Measurements from ENCODE around the gene SURF4.

Gene SURF4

DNA sequence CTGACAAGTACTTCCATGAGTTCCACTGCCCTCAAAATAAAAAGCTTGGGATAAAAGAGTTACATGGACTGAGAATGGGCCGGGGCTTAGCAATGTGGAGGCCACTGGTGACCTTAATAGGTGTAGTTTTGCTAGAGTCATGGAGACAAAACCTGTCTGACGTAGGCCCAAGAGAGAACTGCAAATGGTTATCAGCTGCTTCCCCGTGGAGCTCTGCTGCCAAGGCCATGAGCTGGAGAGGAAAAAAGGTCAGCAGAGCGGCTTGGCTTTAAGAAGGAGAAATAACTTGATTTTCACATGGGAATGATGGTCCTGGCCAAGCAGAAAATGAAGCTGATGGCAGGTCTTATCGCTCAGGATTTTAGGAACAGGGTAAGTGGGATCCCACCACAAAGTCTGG is 36.2 kb downstream of the SURF4 start:
- TF ChIP-seq CEBPB (IDR thresholded peaks at IDR 0.05), result no peak
- no peak for TF ChIP-seq EGR1 (IDR thresholded peaks at IDR 0.05)
- no peak for TF ChIP-seq TCF12 (IDR thresholded peaks at IDR 0.05; ENCODE audit: low read depth)
- no peak for TF ChIP-seq TAF1 (IDR thresholded peaks at IDR 0.05; ENCODE audit: low read depth)
- no peak for TF ChIP-seq FOXM1 (IDR thresholded peaks at IDR 0.05; ENCODE audit: borderline replicate concordance, low read depth)
- no peak for TF ChIP-seq CREB1 (IDR thresholded peaks at IDR 0.05; ENCODE audit: low read depth)
- TF ChIP-seq ZBTB7A (IDR thresholded peaks at IDR 0.05; ENCODE audit: low read depth), result no peak
- TF ChIP-seq EP300 (IDR thresholded peaks at IDR 0.05; ENCODE audit: borderline replicate concordance), result no peak
- TF ChIP-seq, protein P1, sequence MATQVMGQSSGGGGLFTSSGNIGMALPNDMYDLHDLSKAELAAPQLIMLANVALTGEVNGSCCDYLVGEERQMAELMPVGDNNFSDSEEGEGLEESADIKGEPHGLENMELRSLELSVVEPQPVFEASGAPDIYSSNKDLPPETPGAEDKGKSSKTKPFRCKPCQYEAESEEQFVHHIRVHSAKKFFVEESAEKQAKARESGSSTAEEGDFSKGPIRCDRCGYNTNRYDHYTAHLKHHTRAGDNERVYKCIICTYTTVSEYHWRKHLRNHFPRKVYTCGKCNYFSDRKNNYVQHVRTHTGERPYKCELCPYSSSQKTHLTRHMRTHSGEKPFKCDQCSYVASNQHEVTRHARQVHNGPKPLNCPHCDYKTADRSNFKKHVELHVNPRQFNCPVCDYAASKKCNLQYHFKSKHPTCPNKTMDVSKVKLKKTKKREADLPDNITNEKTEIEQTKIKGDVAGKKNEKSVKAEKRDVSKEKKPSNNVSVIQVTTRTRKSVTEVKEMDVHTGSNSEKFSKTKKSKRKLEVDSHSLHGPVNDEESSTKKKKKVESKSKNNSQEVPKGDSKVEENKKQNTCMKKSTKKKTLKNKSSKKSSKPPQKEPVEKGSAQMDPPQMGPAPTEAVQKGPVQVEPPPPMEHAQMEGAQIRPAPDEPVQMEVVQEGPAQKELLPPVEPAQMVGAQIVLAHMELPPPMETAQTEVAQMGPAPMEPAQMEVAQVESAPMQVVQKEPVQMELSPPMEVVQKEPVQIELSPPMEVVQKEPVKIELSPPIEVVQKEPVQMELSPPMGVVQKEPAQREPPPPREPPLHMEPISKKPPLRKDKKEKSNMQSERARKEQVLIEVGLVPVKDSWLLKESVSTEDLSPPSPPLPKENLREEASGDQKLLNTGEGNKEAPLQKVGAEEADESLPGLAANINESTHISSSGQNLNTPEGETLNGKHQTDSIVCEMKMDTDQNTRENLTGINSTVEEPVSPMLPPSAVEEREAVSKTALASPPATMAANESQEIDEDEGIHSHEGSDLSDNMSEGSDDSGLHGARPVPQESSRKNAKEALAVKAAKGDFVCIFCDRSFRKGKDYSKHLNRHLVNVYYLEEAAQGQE (IDR thresholded peaks at IDR 0.05; ENCODE audit: low read depth), result no peak
- TF ChIP-seq, protein P2, sequence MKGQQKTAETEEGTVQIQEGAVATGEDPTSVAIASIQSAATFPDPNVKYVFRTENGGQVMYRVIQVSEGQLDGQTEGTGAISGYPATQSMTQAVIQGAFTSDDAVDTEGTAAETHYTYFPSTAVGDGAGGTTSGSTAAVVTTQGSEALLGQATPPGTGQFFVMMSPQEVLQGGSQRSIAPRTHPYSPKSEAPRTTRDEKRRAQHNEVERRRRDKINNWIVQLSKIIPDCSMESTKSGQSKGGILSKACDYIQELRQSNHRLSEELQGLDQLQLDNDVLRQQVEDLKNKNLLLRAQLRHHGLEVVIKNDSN (IDR thresholded peaks at IDR 0.05), result no peak
- TF ChIP-seq, protein P3, sequence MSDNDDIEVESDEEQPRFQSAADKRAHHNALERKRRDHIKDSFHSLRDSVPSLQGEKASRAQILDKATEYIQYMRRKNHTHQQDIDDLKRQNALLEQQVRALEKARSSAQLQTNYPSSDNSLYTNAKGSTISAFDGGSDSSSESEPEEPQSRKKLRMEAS (IDR thresholded peaks at IDR 0.05), result no peak

DNA sequence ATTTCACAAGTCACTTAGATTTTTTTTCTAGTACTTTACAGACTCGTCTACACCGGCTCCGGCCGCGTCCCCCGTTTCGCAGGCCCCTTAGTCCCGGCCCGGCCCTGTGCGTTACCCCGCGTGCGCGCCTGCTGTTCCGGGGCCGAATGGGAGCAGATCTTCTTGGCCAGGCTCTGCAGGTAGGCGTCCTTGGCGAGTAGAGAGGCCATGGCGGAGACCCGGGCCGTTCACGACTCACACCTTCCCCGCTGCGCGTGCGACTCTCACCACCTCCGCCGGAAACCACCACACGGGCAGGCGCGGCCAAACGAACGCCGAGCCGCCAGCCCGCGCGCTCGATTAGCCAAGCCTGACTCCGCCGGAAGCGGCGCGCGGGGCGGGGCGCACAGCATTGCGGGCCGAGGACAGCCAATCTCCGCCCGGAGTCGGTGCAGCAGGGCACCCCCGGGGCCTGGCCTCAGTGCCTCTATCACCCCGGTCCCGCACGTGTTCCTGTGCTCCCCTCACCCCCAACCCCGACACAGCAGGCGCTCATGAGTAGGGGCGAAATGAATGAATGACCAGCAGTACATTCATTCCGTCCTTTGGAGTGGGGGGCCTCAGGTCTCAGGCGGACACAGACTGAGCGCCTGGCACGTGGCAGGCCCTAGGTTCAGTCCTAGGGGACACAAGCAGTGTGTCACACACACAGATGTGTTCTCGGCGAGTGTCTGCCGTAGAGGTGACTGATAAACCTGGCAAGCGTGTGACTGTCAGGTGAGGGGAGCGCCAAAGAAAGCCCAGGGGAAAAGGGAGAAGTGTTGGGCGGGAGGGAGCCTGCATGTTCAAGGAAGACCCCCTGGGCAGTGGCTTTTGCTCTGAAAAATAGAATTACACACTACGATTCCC is 39.7 kb downstream of the SURF4 start, which contains the start of gene SURF6:
Gene SURF6 (minus strand): TSS at position 265 of the 888 bp plus-strand sequence. CDS start 56 bp downstream, at position 209.
- peak; percentile 64 for TF ChIP-seq TEAD4 (IDR thresholded peaks at IDR 0.05)
- TF ChIP-seq EGR1 (IDR thresholded peaks at IDR 0.05), result peak; percentile 58; the same call in 1 of the 2 replicates
- no peak; the same call in 1 of the 2 replicates for TF ChIP-seq RAD21 (IDR thresholded peaks at IDR 0.05; ENCODE audit: low read depth)
- TF ChIP-seq, protein P1 (IDR thresholded peaks at IDR 0.05; ENCODE audit: low read depth), result no peak
- TF ChIP-seq FOXM1 (IDR thresholded peaks at IDR 0.05; ENCODE audit: borderline replicate concordance, low read depth), result no peak; the same call in 1 of the 2 replicates
- TF ChIP-seq, protein P2 (IDR thresholded peaks at IDR 0.05), result no peak; the same call in 1 of the 2 replicates
- no peak for TF ChIP-seq EP300 (IDR thresholded peaks at IDR 0.05; ENCODE audit: borderline replicate concordance)
- TF ChIP-seq YY1 (IDR thresholded peaks at IDR 0.05; ENCODE audit: low read depth), result peak; percentile 90
- no peak; the same call in 1 of the 2 replicates for TF ChIP-seq CREB1 (IDR thresholded peaks at IDR 0.05; ENCODE audit: low read depth)
- TF ChIP-seq, protein P3 (IDR thresholded peaks at IDR 0.05), result peak; percentile 97
- peak; percentile 87 for TF ChIP-seq TAF1 (IDR thresholded peaks at IDR 0.05; ENCODE audit: low read depth)
- TF ChIP-seq ZBTB7A (IDR thresholded peaks at IDR 0.05; ENCODE audit: low read depth), result no peak; the same call in 1 of the 2 replicates
- no peak for TF ChIP-seq CEBPB (IDR thresholded peaks at IDR 0.05)
- TF ChIP-seq TCF12 (IDR thresholded peaks at IDR 0.05; ENCODE audit: low read depth), result peak; percentile 79

DNA sequence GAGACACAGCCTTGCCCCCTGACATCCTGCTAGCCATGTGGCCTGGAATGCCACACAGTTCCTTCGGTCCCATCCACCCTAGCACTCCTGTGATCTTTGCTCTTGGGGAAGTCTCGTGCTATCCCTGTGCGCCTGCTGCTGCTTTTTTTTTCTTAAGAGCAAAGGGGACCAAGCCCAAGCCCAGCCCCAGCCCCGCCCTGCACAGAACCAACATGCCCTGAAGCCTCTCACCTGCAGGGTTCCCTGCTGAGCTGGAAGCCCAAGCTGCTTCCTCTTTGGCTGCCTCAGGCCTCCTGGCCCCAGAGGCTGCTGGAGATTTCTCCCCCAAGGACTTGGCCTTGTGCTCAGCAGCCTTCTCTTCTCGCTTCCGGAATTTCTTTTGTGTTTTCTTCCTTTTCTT is 41.7 kb downstream of the SURF4 start:
- no peak for TF ChIP-seq CEBPB (IDR thresholded peaks at IDR 0.05)
- TF ChIP-seq EGR1 (IDR thresholded peaks at IDR 0.05), result no peak
- TF ChIP-seq TCF12 (IDR thresholded peaks at IDR 0.05; ENCODE audit: low read depth), result no peak
- no peak for TF ChIP-seq FOXM1 (IDR thresholded peaks at IDR 0.05; ENCODE audit: borderline replicate concordance, low read depth)
- no peak for TF ChIP-seq TEAD4 (IDR thresholded peaks at IDR 0.05)
- TF ChIP-seq, protein P2 (IDR thresholded peaks at IDR 0.05), result no peak
- TF ChIP-seq YY1 (IDR thresholded peaks at IDR 0.05; ENCODE audit: low read depth), result no peak
- TF ChIP-seq RAD21 (IDR thresholded peaks at IDR 0.05; ENCODE audit: low read depth), result no peak
- TF ChIP-seq EP300 (IDR thresholded peaks at IDR 0.05; ENCODE audit: borderline replicate concordance), result no peak
- TF ChIP-seq, protein P1 (IDR thresholded peaks at IDR 0.05; ENCODE audit: low read depth), result no peak
- no peak for TF ChIP-seq CREB1 (IDR thresholded peaks at IDR 0.05; ENCODE audit: low read depth)
- TF ChIP-seq ZBTB7A (IDR thresholded peaks at IDR 0.05; ENCODE audit: low read depth), result no peak

Data from Ishikawa (cell line).